ENCODE data around the gene SCCPDH.

DNA sequence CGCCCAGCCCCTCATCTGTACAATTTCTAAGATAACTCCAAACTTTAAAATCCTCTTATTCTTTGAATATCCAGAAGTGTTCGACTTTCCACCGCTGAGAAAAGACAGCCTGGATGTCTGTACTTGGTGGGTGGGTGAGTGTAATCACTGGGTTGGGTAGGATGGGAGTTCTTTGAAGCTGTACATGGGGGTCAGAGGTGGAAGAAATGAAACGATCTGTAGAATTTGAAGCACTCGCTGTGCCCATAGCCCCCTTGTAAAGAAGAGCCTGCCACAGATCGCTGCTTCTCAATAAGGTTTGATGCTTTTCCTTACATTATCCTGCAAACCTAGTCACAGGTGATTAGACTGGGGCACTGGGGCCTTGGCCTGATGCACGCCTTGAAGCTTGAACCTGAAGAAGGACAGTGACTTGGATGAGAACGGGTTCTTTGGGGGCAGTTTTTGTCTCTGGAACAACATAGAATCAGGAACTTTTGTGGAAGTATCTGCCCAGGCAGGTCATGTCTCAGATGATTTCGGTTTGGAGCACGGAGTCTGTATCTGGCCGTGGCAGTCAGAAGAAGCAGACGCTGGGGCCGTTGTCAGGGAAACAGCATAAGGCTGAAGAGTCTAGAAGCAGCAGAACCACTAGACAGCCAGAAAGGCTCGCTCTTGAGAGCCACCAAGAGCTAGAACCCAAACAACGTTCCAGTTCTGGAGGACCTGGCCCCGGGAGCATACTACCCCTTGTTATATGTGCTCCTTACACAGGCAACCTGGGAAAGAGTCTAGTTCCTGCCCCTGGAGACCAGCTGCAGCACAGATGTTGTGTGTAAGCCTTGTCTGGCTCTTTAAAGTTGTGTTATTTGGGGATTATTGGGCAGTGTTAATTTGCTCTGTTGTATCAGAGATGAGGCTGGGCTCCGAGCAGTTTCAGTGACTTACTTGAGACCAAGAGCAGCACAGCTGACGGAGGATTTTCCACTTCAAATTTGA is 45.1 kb upstream of the SCCPDH start:
- TF ChIP-seq, protein P1, sequence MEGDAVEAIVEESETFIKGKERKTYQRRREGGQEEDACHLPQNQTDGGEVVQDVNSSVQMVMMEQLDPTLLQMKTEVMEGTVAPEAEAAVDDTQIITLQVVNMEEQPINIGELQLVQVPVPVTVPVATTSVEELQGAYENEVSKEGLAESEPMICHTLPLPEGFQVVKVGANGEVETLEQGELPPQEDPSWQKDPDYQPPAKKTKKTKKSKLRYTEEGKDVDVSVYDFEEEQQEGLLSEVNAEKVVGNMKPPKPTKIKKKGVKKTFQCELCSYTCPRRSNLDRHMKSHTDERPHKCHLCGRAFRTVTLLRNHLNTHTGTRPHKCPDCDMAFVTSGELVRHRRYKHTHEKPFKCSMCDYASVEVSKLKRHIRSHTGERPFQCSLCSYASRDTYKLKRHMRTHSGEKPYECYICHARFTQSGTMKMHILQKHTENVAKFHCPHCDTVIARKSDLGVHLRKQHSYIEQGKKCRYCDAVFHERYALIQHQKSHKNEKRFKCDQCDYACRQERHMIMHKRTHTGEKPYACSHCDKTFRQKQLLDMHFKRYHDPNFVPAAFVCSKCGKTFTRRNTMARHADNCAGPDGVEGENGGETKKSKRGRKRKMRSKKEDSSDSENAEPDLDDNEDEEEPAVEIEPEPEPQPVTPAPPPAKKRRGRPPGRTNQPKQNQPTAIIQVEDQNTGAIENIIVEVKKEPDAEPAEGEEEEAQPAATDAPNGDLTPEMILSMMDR (conservative IDR thresholded peaks at IDR 0.05 in 1 of 2, IDR thresholded peaks at IDR 0.05 in 1 of 2; ENCODE audit: low read depth in 1 of 2, low read length in 2 of 2), result no peak
- TF ChIP-seq EZH2 (IDR thresholded peaks at IDR 0.05; ENCODE audit: low read length, missing control alignments), result no peak

All from fibroblast of lung (primary cell).